GM18499 (cell line): ENCODE measurements around the gene KAZN.

Source experiments
- ATAC-seq: cut with Tn5 transposase; IDR thresholded peaks from one replicate; pipeline ENCODE4 v1.9.1; 2021; ENCODE audit warnings: moderate number of reproducible peaks; ENCODE audit not compliant: insufficient read depth, unreplicated experiment

The KAZN gene

DNA sequence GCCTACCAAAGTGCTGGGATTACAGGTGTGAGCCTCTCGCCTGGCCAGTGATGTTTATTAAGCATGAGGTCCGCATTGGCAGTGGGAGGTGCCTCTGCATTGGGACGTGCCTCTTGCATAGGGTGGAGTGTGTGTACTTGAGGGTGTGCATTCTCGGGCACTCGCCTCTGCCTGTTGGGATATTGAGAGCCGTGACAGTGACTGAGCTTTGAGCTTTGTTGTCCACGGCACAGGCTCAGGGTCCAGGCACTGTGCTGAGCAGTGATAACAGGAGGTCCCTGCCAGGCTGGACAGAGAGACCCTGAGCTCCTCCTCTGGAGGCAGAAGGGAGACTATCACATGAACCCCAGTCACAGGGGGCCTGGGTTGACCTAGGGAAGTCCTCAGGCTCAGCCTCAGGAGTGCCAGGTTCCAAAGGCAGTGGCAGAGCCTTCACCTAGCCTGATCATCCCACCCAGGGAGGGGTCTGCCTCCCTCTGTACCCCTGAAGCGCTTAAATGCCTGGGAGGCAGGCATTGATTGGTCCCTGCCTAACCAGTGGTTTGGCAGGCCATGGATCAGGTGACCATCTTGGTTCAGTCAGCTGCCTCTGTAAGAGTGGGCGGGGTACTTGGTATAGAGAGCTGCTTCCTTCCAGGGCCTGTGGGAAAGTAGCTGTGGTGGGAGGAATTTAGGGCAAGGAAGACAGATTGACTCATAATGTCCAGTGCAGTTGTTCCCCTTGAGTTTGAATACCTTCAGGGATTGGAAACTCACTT lies 341.2 kb downstream of the KAZN start:
- no peak for ATAC-seq

DNA sequence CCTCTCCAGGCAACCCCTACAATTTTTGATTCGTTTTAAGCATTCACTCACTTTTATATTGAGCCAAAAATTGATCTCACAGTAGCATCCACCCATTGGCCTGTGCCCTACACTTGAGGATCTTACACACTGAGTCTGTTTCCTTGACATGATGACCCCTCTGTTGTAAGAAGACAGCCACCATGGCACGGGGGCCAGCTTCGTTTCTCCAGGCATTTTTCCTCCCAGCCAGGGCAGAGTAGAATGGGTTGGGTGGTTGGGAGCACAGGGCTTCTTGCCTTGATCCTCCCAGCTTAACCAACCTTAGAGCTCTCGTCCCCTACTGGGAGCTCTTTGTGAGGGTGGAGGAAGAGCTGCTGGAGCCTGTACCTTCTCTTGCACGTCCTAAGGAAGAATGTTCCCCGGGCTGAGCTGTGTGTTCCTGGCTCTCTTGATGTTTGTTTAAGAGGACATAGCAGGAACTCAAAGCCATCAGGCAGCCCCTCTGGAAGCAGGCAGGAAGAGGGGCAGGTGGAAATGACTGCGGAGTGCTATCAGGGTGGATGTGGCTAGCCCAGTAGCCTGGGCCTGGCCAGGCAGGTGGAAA lies 341.9 kb downstream of the KAZN start:
- no peak for ATAC-seq

DNA sequence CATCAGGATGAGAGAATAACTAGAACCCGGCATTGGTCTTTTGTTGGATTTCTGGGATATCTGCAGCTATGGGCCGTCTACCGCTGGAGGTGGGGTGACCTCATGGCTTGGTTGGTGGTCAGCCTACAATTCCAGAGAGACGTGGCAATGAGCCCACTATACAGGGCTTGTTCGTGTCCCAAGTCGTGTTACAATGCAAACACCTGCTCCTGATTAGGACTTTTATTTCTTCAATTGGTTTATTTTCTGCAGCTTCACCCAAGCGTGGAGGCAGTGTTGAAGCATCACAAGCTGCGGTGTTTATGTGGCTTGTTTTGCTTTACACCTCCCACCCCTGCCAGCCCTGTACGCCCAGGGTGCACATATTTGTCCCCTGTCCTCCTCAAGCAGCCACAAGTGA lies 343.4 kb downstream of the KAZN start:
- ATAC-seq, result no peak

DNA sequence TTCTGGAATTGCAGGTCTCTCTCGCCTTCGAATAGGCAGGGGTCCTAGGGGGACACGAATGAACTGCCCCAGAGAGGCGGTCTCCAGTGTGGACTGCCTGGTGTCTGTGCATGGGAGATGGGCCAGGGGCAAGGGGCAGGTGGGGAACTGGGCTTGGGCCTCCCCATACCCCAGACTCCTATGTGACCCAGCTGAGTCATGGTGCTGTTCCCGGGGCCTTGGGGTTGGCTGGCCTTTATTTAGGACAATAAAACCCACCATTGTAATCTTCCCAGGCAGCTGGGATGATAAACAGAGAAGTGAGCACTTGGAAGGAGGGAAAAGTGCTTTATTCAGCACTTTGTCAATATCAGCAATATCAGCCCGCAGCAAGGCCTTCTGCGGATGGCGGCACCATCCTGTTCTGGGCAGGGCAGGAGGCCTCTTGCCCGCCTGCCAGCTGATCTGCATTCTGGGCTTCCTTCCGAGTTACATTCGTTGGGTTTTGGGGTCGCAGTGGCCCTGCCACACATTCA lies 346.0 kb downstream of the KAZN start:
- no peak for ATAC-seq

DNA sequence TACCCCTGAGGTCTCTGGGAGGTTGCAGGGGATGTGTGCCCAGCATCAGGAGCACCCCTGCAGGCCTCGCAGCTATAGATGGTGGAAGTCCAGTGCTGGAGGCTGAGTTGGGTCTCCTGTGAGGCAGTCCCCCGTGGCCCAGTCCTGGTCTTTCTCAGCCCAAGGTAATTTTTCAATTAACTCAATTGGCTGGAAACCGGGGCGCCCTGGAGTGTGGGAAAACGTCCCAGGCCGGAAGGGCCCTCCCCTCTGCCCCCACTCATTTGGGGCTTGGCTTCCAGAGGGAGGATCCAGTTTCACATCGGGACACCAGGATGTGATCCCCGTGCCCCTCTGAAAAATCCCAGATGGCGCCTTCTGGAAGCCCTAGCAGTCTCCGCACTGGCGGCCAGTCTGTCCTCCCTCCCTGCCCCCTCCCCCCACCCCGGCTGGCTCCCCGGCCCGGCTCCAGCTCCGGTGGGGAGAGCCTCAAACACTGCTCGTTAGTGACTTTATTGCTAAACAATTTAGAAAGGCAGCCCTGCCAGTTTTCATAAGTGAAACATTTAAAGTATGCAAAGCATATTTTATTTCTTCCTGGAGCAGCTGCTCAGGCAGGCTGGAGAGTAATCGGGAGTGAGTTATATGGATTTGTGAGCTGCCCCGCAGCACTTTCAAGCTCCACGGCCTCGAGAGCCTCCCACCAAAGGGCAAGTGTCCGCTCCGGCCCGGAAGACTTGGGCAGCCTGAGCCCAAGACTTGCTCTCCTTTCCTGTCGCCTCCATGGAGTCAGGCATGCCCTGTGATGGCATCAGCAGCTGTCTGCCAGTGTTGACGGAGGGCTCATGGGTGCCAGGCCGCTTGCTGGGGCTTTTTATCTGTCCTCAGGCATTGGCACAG lies 346.9 kb downstream of the KAZN start:
- no peak for ATAC-seq

DNA sequence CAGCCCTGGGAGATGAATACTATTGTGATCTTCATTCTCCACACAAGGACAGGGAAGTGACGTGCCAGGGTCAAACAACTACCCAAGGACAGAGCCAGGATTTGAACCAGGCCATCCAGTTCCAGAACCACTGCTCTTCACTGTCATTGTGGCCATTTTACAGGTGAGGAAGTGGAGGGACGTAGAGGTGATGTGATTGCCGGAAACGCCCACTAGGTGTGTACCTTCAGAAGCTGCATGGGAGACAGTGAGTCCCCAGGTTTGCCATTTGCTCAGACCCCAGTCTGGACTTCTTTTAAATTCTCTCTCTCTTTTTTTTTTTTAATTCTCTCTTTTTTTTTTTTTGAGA lies 347.5 kb downstream of the KAZN start:
- ATAC-seq, result no peak

DNA sequence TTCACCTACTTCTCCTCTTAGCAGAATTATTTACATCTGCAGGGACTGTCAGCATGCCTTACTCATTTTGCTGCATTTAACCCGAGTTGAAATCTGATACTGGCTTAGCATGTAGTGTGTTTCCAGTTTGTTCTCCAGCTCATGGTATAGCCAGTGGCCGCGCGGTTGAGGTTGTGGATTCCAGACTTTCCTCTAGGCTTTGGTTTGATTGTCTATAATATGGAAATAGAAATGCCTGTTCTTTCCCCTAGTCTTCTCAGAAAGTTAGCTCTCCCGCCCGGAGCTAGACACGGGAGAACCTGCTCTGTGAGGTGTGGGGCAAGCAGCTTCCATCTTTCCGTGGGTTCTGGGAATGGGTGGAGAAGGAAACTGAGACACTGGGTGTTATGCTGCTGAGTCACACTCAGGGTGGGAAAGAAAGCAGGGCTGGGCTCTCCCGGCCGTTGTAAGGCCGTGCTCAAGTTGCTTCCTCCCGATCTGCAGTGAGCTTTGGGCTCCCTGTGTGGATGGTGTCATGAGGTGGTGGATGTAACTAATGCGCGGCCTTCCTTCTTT lies 348.3 kb downstream of the KAZN start:
- no peak for ATAC-seq

DNA sequence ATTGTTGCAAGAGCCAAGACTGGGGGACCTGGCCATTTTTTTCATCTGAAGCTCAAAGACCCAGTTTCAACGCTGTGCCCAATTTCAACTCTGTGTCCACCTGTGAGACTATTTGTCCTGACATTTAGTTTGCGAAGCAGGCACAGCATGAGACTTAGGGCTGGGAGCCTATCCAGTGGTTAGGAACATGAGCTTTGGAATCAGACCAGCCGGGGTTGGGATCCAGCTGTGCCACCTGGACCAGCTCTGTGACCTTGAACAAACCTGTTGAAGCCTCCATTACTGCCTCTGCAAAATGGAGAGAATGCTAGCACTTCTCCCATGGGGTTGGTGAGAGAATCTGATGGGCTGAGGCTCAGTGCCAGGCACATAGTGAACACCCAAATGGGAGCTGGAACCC lies 348.9 kb downstream of the KAZN start:
- ATAC-seq, result no peak

DNA sequence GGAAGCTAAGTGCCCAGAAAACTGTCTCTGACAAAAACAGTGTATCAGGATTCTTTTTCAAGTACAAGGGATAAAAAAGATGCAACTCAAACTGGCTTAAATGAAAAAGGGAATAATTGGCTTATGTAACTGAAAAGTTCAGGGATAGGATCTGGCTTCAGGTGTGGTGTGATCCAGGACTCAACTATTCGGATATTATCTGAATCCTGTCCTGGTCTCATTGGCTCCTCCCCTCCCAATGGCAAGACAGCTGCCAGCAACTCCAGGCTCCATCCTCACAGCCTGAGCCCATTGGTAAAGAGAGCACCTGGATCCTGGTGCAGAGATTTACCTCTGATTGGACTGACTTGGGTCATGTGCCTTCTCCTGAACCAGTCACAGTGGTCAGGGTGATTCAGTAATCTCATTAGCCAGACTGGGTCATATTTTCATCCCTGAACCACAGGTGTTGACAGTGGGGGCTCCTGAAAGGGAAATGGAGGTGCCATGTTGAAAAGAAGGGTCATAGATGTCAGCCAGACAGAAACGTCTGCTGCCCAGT lies 349.7 kb downstream of the KAZN start:
- no peak for ATAC-seq

DNA sequence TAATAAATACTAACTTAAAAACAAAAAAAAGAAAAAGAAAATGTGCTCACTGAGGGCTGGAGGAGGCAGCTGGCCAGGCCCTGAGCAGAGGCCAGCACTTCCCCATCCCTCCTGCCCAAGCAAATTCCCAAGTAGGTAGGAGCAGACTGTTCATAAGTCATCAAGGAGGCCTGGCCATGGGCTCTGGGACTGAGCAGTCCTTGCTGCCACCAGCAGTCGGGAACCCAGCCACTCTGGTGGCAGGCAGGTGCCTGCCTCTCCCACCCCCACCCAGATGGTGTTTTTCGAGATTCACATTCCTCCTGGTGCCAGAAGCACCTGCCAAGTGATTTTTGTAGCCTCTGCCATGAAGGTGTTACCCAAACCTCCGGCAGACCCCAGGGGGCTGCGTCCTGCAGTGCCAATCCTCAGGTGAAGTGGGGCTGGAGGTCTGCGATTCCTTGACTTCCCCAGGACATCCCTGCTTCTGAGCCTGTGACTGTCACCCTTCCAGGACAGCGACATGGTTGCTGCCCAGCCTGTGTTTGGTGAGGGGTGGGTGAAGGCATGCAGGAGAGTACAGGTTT lies 350.9 kb downstream of the KAZN start:
- no peak for ATAC-seq

DNA sequence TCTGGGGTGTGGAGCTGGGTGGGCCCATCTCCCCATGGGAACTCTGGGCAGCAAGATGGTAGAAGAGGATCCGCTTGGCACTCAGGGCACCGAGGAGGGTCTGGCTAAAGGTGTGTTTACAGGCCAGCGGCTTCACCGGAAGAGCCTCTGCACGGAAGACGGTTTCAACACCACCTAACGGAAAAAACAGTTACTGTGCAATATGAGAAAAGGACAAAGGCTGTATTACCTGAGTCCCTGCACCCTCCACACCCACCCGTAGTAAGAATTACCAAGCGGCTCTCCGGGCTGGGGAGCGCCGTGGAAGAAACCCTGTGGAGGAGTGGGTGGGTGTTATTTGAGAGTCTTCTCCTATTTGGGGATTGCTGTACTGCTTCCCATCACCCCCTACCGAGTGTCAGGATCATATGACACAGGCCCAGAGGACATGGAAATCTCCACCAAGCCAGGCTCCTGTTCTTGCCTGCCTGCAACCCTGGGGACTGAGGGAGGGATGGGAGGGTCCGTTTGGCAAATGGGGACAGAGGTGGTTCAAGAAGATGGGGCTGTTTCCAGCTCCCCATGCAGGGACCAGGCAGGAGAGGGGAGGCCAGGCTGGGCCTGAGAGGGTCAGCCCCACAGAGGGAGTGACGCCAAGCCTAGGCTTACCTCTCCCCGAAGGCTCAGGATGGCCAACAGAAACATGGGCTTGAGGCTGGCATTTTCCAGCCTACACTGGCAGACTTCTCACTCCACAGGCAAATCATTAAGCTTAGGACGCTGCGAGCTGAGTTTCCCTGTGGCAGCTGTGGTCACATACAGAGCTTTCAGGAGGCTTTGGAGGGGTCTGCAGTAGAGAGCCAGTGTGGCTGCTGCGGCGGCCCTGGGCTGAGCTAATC lies 351.6 kb downstream of the KAZN start:
- ATAC-seq, result no peak

DNA sequence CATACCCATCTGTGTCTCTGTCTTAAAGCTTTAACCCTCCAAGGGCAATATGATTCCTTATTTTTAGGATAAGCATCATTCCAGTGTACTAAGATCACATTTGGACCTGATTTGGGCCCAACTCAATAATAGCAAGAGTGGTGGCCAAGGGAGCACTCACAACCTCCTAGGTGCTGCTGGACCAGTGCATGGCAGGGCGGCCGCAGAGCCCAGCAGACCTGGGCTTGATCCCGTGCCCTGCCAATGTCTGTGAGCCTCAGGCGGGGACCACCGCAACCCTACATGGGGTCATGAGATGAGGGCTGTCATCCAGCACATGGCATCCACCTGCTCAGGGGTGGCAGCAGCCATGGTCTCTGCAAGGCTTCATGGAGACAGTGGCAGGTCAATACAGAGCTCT lies 353.3 kb downstream of the KAZN start:
- no peak for ATAC-seq

DNA sequence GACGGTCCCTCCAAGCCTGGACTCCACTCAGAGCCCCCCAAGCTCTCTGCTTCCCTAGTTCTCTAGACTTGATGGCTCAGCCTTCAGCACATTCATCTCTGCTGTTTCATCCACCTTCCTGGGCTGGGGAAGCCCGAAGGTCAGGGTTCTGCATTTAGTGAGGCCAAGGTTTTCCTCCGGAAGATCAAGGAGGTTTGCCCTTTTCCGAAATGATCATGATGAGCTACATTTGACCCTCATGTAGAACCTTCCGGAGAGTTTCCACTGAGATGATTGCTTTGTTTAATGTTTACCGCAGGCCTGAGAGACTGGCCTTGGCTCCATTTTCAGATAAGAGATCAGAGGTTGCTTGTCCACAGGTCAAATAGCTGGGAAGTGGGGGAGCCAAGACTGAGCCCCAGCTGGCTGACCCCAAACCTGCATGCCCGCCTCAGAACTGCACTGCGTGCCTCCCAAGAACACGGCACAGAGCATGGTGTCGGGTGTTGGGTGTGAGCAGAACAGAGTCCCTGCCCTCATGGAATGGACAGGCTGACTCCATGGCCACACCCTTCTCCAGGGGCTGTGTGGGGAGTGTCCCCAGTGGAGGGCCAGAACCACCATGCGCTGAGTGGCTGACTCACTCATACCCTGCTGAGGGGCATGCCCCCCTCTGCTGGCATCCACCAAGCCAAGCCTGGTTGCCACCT lies 354.3 kb downstream of the KAZN start:
- no peak for ATAC-seq

DNA sequence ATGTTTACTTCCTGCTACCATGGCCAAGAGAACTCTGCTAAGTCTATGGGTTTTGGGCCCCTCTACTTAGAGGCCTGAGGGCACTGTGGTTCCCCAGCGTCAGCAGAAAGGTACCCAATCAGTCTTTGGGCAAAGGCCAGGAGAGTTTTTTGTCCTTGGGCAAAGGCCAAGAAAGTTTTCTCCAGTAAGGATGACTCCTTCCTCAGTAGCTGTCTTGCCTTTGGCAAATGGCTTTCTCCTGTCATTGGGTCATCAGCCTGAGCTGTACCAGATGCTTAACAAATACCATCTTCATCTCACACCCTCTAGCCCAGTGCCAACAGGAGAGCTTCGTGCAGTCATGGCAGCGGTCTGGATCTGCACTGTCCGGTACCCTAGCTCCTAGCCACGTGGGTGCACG lies 355.7 kb downstream of the KAZN start:
- no peak for ATAC-seq

DNA sequence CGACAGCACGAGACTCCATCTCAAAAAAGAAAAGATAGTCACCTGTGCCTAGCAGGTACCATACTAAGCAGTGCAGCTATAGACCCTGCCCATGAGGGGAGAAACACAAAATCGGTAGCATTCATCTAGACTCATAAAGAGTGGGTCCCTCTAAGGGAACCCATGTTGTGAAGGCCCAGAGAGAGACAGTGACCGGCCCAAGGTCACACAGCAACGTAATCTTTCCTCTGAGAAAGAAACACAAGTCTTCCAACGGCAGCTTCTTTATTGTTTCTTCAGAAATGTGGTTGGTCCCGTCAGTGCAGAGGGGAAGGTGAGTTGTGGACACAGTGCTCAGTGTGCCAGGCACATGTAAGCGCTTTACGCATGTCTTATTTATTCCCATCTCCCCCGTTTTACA lies 356.4 kb downstream of the KAZN start:
- ATAC-seq, result no peak

DNA sequence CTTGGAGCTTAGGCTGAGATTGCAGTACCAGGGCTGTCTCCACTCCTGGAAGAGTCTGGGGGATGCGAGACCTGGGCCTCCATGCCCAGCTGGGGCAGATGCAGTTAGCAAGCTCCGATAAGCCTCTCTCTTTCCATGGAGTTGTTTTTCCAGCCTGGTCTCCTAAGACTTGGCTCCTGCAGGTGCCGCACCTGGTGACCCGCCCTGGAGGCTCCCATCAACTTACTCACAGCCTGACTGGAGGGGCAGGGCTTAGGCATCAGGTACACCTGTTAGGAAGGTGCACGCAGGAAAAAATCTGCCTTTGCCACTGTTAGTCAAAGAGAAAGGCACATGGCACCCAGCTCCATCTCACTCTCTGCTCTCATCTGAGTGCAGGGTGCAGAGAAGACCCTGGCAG lies 356.9 kb downstream of the KAZN start:
- no peak for ATAC-seq

DNA sequence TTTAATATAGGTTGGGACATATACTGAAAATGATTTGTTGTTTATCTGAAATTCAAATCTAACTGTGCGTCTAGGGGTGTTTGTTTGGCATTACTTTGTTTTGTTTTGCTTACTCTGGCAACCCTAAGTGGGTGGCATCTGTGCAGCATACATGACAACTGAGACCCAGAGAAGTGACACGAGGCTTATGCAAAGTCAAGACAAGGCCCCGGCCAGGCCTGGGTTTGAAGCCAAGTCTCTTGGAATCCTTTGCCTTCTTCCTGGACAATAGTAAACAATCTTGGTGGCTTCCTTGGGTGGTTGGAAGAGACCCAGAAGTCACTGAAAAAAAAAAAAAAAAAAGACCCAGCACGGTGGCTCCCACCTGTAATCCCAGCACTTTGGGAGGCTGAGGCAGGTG lies 357.5 kb downstream of the KAZN start:
- no peak for ATAC-seq

DNA sequence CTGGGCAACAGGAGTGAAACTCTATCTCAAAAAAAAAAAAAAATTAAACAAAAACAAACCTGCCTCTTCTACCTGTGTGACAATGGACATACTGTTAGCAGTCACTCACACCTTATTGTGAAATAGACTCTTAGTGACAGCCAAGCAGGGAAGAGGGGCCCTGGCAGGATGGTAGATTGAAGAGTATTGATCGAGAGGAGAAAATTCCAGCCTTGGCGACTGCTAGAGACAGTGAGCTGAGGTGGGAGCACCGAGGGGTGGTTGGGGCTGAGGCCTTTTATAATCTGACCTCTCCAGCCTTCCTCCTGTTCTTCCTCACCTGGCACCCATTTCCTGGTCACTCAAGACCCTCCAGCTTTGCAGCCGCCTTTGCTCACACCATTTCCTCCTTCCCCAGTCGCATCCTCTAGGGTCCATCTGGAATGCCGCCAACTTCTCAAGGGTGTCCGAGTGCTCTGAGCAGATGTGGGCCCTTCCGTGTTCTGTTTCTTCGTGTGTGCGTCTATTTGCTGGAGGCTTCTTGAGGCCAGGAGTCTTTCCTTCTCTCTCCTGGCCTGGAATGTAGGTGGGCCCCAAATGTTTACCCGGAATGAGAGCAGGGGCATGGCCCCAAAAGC lies 358.2 kb downstream of the KAZN start:
- ATAC-seq, result no peak
